NCI-H510A (cell line): ENCODE measurements around the gene LMTK3.
"Not testable (repeated sequence)": the region's sequence is repeated elsewhere in the genome, so short reads cannot be mapped to it uniquely, and the experiment has no call there.

ENCODE experiments used
- DNase-seq: peaks from one replicate; lab custom pipeline; 2025; lab: John Stamatoyannopoulos, UW

The LMTK3 gene

GRCh38 chr19:48538057-48538456, 26.4 kb upstream of the LMTK3 start:
- not testable (repeated sequence) for DNase-seq

GRCh38 chr19:48537541-48537940, 25.9 kb upstream of the LMTK3 start:
- no peak for DNase-seq

- no peak for DNase-seq
These were observed 22.1 kb upstream of the LMTK3 start for GRCh38 chr19:48533770-48534169.

GRCh38 chr19:48530770-48531169, 19.1 kb upstream of the LMTK3 start:
- DNase-seq = no peak

- no peak for DNase-seq
These were observed 18.6 kb upstream of the LMTK3 start for GRCh38 chr19:48530066-48530720.

GRCh38 chr19:48529156-48529555, 17.5 kb upstream of the LMTK3 start:
- DNase-seq = no peak

- no peak for DNase-seq
These were observed 13.1 kb upstream of the LMTK3 start for GRCh38 chr19:48524732-48525131.

GRCh38 chr19:48524221-48524620, 12.6 kb upstream of the LMTK3 start:
- no peak for DNase-seq

- no peak for DNase-seq
These were observed 8.5 kb upstream of the LMTK3 start for GRCh38 chr19:48520134-48520533.

- DNase-seq = not testable (repeated sequence)
These were observed 7.8 kb upstream of the LMTK3 start for GRCh38 chr19:48519426-48519825.

- DNase-seq = no peak
These were observed 6.6 kb upstream of the LMTK3 start for GRCh38 chr19:48518207-48518606.

GRCh38 chr19:48516536-48516935, 4.9 kb upstream of the LMTK3 start:
- no peak for DNase-seq

- no peak for DNase-seq
These were observed 2.5 kb upstream of the LMTK3 start for GRCh38 chr19:48514123-48514458.

GRCh38 chr19:48513289-48514122, 1.9 kb upstream of the LMTK3 start:
- peak; percentile 47 for DNase-seq

- no peak for DNase-seq
These were observed 1.1 kb upstream of the LMTK3 start for GRCh38 chr19:48512504-48513288.

- DNase-seq = no peak
These were observed 309 bp downstream of the LMTK3 start for GRCh38 chr19:48511321-48511731.

GRCh38 chr19:48510421-48511268, 990 bp downstream of the LMTK3 start:
- DNase-seq = no peak

- no peak for DNase-seq
These were observed 2.0 kb downstream of the LMTK3 start for GRCh38 chr19:48509467-48510194.

GRCh38 chr19:48508729-48509411, 2.8 kb downstream of the LMTK3 start:
- no peak for DNase-seq

- no peak for DNase-seq
These were observed 3.7 kb downstream of the LMTK3 start for GRCh38 chr19:48507911-48508439.
